GM18870 (cell line): ENCODE measurements around the gene PPP6R2.
"Not testable (repeated sequence)": the region's sequence is repeated elsewhere in the genome, so short reads cannot be mapped to it uniquely, and the experiment has no call there.

Experiments used
- ATAC-seq: cut with Tn5 transposase; IDR thresholded peaks from one replicate; pipeline ENCODE4 v1.9.1; 2021; ENCODE audit warnings: moderate library complexity; ENCODE audit not compliant: unreplicated experiment

Gene PPP6R2

DNA sequence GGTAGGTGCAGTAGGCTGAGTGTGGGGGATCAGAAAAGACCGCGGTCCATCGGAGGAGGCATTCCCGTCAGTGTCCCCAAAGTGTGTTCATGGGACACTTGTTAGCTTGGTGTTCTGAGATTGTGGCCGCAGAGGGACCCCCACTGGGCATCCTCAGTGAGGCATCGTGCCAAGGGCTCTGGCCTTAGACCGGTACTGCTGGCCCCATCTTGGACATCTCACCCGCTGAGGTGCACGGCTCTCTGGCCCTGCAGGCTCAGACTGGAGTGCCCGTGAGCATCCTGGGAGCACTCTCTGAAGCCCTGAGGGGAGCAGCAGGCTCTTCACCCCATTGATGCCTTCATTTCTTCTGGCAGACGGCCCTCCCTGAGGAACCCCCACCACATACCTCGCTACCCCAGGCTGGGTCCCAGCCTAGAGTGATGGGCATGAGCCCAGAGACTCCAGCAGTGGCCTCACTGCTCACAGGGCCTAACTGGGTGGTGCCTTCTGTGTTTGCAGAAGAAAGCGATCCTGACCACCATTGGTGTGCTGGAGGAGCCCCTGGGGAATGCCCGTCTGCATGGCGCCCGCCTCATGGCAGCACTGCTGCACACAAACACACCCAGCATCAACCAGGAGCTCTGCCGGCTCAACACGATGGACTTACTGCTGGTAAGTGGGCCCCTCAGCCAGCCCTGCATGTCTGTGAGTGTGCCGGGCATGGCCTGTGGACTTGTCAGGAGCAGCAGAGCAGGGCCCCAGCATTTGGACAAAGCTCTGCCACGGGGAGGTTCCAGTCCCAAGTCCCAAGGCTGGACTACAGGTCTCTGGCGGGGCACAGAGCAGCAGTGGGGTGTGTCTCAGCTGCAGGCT lies 80.1 kb downstream of the PPP6R2 start:
- no peak for ATAC-seq

DNA sequence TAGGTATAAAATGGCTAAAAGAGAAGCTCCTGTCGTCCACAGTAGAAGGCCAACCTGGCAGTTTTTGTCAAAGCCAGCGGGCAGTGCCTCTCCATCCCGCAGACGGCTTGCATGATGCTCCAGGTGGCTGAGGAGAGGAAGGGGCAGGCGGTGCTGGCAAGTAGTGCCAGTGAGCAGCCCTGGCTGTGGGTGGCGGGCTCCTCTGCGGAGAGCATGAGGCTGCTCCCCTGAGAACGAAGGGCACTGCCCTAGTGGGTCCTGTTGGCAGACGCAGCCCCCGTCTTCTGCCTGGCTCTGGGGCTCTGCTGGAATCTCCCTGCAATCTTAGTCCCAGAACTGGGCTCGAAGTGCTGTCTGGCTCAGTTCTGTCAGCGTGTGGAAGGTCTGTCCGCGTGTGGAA lies 80.8 kb downstream of the PPP6R2 start:
- ATAC-seq, result no peak

GRCh38 chr22:50425179-50425916 lies 82.2 kb downstream of the PPP6R2 start:
- no peak for ATAC-seq

DNA sequence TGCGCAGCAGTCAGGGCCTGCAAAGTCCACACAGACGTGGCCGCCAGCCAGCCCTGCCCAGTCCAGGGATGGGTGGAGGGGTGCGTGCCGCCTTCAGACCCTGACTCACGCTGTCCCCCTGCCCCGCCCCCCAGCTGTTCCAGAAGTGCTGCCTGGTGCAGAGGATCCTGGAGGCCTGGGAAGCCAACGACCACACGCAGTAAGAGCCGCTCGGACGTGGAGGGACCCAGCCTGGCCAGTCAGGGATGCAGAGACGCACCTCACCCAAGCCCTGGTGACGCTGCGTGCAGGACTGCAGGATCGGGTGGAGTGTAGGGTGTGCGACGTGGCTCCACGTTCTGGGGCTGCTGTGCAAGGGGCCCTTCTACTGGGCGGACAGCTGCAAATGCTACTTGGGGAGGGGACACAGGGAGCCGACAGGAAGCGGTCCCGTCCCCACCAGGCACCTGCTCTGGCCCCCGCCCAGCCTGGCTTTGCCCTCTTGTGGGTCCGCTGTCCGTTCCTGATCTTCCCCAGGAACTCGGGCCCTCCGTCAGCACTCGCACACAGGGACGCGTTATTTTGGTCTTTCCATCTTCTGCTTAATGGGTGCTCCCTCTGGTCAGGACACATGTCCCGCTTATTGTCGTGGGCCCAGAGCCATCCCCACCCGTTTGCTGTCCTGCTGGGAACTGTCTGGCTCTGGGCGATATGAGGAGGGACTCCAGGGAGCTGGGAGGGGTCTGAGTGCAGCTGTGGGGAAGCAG lies 89.2 kb downstream of the PPP6R2 start:
- no peak for ATAC-seq

GRCh38 chr22:50432877-50433510 lies 89.9 kb downstream of the PPP6R2 start:
- not testable (repeated sequence) for ATAC-seq

- ATAC-seq, result no peak
Observed at GRCh38 chr22:50434849-50435248, 91.7 kb downstream of the PPP6R2 start.

DNA sequence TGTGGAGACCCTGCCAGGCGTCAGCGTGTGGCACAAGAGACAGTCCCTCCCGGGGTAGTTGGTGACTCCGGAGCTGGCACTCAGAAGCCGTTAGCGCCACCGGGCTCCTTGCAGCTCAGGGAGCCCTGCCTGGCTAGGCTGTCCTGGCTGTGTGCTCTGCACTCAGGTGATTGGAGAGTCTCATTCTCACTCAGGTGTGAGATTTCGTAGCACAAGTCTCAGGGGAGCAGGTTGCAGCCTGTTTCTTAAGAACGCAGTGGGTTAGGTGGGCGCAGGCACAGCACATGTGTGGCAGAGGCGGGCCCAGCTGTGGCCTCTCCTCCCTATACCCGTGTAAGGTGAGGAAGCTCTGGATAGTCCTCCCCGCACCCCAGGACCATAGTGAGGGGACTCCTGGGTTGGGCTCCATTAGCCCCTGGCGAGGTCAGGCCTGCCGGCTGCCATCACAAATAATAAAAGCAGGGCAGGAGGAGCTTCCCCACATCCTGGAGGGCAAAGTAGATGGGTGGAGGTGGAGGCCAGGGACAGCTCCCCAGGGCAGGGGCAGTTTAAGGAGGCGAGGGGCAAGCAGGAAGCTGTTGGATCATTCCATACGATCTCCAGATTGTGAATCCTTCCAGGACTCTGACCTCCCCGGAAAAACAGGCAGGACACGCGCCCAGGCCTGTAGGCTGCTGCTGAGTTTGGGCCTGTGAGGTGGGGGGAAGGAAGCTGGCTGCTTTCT lies 92.3 kb downstream of the PPP6R2 start:
- ATAC-seq, result no peak

GRCh38 chr22:50436015-50436830 lies 93.1 kb downstream of the PPP6R2 start:
- ATAC-seq, result no peak

DNA sequence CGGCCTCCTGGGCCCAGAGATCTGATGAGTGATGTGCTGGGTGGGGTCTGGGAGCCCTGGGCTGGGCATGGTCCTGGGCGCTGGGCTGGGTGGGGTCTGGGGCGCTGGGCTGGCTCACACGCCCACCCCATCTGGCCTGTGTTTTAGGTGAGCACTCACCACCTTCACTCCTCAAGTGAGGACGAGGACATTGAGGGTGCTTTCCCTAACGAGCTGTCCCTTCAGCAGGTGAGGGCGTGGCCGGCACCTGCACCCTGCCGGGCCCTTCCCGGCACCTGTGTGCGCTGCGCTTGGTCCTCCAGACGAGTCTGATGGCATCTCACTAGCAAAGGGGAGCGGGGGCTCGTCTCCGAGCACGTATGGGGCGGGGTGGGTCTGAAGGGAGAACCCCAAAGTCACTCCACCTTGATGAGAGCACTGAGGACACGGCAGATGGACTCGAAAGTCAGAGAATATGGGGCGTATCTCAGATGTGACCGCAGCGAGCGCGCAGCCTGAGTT lies 93.8 kb downstream of the PPP6R2 start:
- ATAC-seq, result no peak

GRCh38 chr22:50437511-50438304 lies 94.6 kb downstream of the PPP6R2 start:
- no peak for ATAC-seq

DNA sequence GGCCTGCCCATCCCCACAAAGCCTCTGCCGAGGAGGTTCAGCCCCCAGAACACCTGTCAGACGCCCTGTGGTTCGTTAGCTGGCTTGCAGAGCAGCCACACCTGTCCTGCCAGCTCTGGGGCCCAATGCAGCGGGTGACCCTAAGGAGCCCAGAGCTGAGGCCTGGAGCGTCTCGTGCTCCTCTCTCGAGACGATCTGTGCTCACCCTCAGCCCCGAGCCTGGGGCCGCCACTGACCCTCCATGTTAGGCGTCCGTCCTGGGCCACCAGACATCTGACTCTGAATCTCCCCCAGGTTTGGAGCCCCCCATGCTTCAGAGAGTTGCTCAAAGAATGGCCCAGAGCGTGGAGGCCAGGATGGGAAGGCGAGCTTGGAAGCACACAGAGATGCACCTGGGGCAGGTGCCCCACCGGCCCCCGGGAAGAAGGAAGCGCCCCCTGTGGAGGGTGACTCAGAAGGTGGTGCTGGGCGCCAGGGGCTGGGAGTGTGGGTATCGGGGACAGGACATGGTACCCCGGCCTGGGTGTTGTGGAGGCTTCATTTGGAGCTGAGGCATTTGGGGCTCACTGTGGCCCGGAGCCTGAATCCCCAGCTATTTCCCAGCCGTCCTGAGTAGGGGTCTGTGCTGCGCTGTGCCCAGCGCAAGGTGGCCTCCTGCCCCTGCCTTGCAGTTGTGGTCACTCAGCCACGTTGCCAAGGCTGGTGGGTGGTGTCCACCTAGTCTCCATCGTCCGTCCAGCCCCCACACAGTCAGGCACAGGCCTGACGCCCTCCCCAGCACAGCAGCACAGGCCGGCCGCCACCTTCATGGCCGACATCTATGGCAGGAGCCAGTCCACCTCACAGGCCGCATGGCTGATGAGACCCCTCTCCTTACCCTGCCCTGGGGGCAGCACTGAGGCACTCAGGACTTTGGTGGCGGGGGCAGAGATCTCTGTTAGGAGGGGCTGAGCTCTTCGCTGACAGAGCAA lies 95.5 kb downstream of the PPP6R2 start:
- no peak for ATAC-seq

GRCh38 chr22:50439314-50439870 lies 96.3 kb downstream of the PPP6R2 start:
- no peak for ATAC-seq

DNA sequence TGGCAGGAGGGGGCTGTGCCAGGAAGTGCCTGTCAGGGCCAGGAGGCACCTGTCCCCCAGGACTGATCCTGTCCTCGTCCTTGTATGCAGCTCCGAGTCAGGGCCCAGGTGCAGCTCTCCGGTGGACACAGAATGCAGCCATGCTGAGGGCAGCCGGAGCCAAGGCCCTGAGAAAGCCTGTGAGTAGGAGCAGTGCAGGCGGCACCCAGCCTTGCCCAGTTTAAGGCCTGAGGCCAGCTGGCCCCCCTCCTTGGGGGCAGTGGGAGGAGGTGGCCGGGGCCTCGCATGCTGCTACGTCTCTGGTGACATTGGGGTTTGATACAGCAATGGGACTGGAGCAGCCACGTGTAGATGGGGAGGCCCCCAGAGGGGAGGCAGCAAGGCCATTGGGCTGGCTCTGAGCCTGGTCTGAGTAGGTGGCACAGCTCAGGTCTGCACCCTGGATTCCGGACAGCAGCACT lies 96.8 kb downstream of the PPP6R2 start:
- ATAC-seq, result no peak

GRCh38 chr22:50440544-50441249 lies 97.6 kb downstream of the PPP6R2 start:
- ATAC-seq, result no peak

- no peak for ATAC-seq
Observed at GRCh38 chr22:50441428-50441993, 98.4 kb downstream of the PPP6R2 start.

DNA sequence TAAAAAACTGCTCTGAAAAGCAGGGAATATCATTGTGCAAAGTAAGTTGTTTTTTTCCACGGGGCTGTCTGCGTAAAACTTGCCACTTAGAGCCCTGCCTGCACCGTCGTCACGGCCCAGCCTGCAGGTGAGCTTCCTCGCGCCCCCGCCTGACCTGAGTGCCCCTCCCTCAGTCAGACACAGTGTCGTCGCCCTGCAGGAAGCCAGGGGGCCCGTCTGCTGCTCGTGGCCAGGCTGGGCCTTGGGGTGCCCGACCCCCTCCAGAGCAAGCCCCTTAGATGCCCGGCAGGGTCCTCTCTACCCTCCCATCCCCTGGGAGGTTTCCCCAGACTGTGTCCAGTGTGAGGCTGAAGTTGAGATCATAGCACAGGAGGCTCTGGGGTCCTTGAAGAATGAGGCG lies 100.1 kb downstream of the PPP6R2 start:
- ATAC-seq, result no peak
